GOT3 (cell line): ENCODE measurements around the gene L3MBTL4.
"Not testable (repeated sequence)": the region's sequence is repeated elsewhere in the genome, so short reads cannot be mapped to it uniquely, and the experiment has no call there.

Experiments
- DNase-seq: peaks from one replicate; lab custom pipeline; 2025; ENCODE audit warnings: mixed read lengths; lab: John Stamatoyannopoulos, UW

Gene L3MBTL4

GRCh38 chr18:6406075-6406909, 8.4 kb downstream of the L3MBTL4 start:
- no peak for DNase-seq

DNA sequence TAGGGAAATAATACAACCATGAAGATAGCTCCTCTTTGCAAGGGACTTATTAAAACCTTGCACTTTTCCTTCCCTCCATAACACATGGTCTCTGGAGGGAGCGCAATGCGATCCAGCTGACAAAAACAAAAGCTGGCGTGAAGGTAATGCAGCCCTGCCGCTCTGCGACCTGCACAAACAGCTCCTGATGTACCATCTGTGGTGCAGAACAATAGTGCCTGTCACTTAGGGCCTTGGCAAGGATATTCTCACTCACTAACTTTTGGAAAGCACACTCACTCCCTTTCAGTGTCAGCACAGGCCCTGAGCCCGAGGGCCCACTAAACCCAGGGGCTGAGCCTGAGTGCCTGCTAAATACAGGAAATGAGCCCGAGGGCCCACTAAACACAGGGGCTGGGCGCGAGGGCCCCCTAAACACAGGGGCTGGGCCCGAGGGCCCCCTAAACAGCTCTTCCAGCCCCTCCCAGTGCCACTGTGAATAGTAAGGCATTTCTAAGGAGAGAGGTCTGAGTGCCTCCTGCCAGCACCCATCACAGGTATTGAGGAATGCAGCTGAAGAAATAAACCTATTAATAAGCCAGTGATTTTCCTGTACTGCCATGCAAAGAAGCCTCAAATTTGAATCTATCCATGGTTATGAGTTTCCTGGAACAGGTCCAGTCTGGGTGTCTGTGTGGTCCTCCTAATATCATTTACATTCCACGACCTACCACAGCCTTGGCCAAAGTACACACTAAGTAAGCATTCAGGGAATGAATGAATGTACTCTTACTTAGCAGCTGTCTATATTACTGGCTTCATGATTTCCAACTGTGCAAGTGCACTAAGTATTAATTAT, 9.3 kb downstream of the L3MBTL4 start:
- DNase-seq: no peak

DNA sequence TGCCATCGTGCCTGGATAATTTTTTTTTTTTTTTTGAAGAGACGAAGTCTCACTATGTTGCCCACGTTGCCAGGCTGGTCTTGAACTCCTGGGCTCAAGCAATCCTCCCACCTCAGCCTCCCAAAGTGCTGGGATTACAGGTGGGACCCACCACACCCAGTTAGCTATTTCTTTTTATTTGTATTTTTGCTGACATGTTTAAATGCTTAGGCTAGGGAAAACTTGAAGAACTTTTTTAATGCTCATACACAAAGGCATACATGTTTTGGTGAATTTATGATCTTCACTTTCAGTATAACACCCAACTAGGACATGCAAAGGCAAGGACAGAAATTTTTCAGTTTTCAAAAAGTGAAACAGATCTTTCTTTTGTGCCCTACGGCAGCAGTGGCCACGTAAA, 9.9 kb downstream of the L3MBTL4 start:
- DNase-seq: no peak

GRCh38 chr18:6401687-6402086, 13.0 kb downstream of the L3MBTL4 start:
- DNase-seq: no peak

GRCh38 chr18:6399776-6400175, 14.9 kb downstream of the L3MBTL4 start:
- DNase-seq: no peak

GRCh38 chr18:6397931-6398566, 16.7 kb downstream of the L3MBTL4 start:
- DNase-seq: no peak

- no peak for DNase-seq
Observed at GRCh38 chr18:6396847-6397246, 17.9 kb downstream of the L3MBTL4 start.

DNA sequence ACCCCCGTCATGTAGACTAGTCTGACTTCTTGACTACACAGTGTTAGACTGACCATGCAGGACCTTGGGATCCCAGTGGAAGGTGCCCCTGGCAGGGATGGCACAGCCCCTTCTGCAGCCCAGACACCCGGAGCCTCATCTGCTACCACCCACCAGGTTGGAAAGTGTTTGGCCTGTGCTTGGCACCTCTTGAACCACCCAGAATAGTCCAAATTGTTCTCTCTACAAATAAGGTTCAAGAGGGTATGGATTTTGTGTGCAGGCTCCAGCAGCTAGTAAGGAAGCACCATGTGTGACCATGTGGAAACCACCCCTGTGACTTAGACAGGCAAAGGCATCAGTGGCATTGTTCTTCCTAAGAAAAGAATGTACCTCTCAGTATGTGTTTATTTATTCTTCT, 18.4 kb downstream of the L3MBTL4 start:
- DNase-seq: no peak

GRCh38 chr18:6389005-6389404, 25.7 kb downstream of the L3MBTL4 start:
- no peak for DNase-seq

GRCh38 chr18:6382963-6383362, 31.7 kb downstream of the L3MBTL4 start:
- no peak for DNase-seq

DNA sequence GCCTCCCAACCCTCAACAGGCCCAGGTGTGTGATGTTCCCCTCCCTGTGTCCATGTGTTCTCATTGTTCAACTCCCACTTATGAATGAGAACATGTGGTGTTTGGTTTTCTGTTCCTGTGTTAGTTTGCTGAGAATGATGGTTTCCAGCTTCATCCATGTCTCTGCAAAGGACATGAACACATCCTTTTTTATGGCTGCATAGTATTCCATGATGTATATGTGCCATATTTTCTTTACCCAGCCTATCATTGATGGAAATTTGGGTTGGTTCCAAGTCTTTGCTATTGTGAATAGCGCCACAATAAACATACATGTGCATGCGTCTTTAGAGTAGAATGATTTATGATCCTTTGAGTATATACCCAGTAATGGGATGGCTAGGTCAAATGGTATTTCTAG, 37.2 kb downstream of the L3MBTL4 start:
- DNase-seq: not testable (repeated sequence)

- DNase-seq: no peak
Observed at GRCh38 chr18:6376433-6377229, 38.1 kb downstream of the L3MBTL4 start.

DNA sequence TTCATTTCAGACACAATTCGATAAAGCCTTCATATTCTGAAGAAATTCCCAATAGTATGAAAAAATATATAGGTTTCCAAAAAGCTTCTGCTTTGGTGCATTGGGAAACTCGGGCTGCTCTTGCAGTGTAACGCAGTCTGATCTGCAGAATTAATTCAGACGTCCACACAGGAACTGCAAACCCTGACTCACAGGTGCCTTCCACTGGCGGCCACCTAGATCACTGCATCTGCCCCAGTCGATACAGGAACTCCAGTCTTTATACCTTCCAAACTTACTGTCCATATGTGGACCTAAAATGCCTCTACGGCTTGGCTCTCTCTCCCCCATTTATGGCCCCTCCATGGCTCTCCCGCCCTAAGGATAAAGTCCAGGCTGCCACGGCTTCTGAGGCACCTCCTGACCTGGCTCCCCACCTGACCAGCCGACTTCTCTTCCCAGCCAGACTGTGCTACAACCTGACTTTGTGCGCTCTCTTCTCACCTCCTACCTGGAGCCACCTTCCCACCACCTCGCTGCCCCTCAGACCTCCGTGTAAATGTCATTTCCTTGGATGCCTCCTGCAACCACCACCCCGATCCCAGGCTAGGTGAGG, 39.7 kb downstream of the L3MBTL4 start:
- DNase-seq: no peak

- DNase-seq: no peak
Observed at GRCh38 chr18:6374340-6374739, 40.4 kb downstream of the L3MBTL4 start.

DNA sequence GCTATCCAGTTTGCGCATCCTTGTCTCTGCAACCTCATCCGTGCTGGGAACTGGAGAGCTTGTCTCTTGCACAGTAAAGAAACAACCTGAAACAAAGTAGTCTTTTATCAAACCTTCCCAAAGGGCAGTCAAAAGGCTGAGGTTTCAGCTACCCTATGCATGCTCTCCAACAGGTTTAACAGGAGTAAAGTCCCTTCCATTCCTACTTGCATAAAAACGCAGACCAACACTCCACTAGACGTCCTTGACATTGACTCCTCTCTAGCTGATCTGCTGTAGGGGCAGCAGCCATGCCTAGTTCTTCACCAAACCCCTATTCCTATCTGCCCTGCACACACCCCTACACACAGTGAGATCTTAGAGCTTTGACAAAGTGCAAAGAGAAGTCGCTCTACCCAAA, 41.5 kb downstream of the L3MBTL4 start:
- no peak for DNase-seq

DNA sequence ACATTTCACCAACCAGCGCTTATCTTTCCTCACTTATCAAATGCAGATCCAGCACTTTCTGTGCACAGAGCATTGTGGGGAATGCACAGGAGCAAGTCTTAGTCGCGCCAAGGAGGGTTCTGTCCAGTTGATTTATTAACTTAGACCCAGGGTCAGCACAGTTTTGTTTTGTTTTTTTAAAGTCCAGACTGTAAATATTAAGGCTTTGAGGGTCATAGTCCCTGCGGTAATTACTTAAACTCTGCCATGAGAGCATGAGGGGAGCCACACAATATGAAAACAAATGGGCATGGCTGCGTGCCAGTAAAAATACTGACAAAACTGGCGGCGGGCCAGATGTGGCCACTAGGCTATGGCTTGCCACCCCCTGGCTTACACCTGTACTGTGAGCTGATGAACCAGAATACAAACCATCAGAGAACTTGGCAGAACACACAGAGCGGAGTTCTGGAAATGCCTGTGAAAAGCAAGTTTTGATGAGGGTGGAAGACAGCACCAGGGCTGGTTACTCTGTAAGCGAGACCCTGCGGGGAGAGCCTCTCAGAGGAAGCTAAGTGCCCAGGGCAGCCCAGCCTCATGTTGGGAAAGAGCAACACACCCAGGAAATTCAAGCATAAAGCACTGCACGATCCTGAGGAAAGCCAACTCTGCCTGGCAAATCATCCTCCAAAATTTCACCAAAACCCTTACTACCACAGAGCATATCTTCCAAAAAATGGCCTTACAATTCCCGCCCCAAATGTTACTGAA, 43.6 kb downstream of the L3MBTL4 start:
- DNase-seq: no peak

GRCh38 chr18:6370410-6370809, 44.3 kb downstream of the L3MBTL4 start:
- no peak for DNase-seq

- no peak for DNase-seq
Observed at GRCh38 chr18:6368017-6368416, 46.7 kb downstream of the L3MBTL4 start.

DNA sequence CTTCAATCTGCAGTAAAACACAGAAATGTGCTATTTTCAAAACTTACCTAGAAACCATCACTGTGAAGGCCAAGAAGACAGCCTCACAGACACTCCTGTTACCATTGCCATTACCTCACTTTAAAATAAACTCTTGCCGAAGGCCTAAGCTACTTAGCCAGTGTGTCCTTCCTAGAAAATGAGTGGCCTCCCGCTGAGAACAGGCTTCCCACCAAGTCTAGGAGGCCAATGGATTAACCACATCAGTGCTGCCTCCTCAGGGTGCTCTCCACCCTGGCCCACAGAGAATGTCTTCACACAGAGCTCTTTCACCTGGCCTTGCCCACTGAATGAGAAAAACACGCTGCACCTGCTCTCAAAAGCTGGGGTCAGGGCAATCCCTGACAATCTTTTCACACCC, 47.5 kb downstream of the L3MBTL4 start:
- DNase-seq: no peak

GRCh38 chr18:6366776-6367175, 47.9 kb downstream of the L3MBTL4 start:
- DNase-seq: no peak

GRCh38 chr18:6365385-6365784, 49.3 kb downstream of the L3MBTL4 start:
- no peak for DNase-seq
